HG02798 (cell line): ENCODE measurements around the gene MT1B.
"Not testable (repeated sequence)": the region's sequence is repeated elsewhere in the genome, so short reads cannot be mapped to it uniquely, and the experiment has no call there.

Experiments
- ATAC-seq: cut with Tn5 transposase; IDR thresholded peaks from one replicate; pipeline ENCODE4 v1.9.1; 2021; ENCODE audit warnings: mild to moderate bottlenecking; ENCODE audit not compliant: unreplicated experiment, poor library complexity

The MT1B gene

DNA sequence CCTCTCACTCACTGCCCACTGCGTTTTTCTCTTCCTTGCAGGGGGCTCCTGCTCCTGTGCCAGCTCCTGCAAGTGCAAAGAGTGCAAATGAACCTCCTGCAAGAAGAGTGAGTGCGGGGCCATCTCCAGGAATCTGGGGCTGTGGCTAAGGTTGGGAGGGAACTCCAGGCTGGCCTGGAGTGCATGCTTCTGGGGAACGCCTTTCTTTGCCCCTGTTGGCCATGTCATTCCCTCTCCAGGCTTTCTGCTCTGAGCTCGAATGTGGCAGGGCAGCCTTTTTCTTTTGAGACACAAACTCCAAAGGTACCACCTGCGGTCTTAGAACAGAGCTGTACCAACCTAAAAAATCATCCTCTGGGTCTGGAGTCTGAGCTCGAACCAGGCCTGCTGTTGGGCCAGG lies 33.5 kb upstream of the MT1B start:
- ATAC-seq, result no peak

DNA sequence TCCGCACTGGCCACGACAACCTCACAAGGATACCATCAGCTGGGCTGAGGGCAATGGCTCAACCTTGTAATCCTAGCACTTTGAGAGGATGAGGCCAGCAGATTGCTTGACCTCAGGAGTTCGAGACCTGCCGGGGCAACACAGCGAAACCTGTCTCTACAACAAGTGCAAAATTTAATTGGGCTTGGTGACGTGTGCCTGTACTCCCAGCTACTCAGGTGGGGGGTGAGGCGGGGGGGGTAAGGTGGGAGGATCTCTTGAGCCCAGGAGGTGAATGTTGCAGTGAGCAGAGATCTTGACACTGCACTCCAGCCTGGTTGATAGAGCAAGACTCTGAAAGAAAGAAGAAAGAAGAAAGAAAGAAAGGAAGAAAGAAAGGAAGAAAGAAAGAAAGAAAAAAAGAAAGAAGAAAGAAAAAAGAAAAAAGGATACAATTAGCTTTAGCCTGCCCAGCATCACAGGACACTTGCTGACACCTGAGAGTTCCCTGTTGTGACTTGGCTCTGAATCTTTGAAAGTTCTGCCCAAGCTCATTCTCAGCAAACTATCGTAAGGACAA lies 31.3 kb upstream of the MT1B start:
- ATAC-seq, result no peak

DNA sequence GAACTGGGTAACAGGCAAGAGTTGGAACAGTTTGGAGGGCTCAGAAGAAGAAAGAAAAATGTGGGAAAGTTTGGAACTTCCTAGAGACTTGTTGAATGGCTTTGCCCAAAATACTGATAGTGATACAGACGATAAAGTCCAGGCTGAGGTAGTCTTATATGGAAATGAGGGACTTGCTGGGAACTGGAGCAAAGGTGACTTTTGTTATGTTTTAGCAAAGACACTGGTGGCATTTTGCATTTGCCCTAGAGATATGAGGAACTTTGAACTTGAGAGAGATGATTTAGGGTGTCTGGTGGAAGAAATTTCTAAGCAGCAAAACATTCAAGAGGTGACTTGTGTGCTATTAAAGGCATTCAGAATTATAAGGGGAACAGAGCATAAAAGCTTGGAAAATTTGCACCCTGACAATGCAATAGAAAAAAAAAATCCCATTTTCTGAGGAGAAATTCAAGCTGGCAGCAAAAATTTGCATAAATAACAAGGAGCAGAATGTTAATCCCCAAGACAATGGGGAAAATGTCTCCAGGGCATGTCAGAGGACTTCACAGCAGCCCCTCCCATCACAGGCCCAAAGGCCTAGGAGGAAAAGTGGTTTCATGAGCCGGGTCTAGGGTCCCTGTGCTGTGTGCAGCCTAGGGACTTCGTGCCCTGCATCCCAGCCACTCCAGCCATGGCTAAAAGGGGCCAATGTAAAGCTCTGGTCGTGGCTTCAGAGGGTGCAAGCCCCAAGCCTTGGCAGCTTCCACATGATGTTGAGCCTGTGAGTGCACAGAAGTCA lies 29.8 kb upstream of the MT1B start:
- ATAC-seq, result not testable (repeated sequence)

DNA sequence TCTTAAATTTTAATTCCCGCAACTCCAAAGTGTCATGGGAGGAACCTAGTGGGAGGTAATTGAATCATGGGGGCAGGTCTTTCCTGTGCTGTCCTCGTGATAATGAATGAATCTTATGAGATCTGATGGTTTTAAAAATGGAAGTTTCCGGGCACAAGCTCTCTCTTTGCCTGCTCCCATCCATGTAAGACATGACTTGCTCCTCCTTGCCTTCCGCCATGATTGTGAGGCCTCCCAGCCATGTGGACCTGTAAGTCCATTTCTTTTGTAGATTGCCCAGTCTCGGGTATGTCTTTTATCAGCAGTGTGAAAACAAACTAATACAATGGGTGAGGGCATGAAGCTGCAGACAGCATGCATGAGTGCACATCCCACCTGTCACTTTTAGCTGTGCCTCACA lies 28.5 kb upstream of the MT1B start:
- not testable (repeated sequence) for ATAC-seq

DNA sequence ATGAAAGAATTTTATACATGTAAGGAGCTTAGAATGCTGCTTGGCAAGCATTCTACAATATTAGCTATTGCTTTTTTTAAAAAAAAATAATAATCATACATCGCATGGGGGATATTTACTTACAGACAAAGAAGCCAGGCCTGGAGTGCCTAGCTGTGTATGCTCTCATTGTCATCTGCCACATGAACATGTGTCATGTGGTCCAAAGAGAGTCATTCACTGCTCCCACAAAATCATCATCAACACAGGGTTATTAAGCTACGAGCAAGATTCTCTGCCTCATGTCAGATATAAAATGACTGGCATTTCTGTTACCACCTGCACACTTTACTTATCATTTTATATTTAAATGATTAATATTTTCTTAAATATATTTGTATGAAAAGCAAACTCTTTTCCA lies 28.0 kb upstream of the MT1B start:
- ATAC-seq, result no peak

DNA sequence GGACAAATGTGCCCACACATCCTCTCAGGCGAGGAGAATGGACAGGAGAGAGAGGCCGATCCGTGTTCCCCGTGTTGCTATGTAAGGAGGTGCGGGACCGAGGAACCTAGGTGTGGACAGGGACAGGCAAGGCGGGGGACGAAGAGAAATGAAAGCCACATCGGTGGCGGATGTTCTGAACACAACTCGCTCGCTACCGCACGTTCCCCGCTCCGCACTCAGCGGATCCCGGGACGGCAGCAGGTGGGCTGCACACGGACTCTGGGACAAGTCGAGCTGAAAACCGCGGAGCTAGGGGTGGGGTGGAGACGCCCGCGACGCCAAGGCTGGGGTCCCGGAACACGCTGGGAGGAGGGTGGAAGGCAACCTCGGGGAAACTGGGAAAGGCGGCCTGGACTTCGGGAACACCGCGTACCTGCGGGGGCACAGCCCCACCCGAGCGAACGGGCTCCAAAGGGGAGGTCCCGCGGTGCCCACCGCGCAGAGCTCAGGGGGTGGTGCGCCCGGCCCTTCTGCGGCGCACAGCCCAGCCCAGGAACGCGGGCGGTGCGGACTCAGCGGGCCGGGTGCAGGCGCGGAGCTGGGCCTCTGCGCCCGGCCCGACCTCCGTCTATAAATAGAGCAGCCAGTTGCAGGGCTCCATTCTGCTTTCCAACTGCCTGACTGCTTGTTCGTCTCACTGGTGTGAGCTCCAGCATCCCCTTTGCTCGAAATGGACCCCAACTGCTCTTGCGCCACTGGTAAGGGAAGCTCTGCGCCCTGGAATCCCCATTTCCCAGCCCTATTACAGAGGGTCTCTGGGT lies 26.3 kb upstream of the MT1B start, which contains the start of gene MT1E:
MT1E (plus strand) TSS at position 642 of the 803 bp plus-strand sequence; CDS start at position 713, 71 bp downstream.
- ATAC-seq, result peak; percentile 52

DNA sequence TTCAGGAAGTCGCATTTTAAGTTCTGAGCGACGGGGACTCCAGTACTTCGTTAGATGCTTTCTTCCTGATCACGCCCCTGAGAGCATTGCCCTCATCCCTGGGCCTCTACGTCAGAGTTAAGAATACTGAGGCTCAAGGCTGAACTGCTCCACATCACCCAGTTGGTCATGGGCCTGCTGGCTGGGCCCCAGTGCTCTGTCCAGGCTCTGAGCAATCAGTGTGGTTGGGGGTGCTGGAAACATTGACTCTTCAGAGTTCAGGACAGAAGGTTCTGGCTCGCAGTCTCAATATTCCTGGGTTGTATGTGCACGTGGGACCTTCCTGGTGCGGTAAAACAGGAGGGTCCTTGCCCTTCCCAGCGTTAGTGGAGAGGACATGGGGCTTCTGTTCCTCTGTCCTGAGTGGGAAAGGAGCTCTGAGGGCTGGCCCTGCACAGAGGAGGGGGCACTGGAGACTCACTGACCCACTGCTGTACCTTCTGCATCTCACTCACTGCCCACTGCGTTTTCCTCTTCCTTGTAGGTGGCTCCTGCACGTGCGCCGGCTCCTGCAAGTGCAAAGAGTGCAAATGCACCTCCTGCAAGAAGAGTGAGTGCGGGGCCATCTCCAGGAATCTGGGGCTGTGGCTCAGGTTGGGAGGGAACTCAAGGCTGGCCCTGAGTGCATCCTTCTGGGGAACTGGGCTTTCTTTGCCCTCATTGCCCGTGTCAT lies 25.6 kb upstream of the MT1B start:
- peak; percentile 12 for ATAC-seq

DNA sequence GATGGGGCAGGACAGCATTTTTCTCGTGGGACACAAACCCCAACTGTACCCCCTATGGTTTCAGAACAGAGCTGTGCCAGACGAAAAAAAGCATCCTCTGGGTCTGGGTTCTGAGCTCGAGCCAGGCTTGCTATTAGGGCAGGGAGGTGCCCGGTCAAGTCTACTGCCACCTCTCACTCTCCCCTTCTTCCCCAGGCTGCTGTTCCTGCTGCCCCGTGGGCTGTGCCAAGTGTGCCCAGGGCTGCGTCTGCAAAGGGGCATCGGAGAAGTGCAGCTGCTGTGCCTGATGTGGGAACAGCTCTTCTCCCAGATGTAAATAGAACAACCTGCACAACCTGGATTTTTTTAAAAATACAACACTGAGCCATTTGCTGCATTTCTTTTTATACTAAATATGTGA lies 25.0 kb upstream of the MT1B start:
- no peak for ATAC-seq

DNA sequence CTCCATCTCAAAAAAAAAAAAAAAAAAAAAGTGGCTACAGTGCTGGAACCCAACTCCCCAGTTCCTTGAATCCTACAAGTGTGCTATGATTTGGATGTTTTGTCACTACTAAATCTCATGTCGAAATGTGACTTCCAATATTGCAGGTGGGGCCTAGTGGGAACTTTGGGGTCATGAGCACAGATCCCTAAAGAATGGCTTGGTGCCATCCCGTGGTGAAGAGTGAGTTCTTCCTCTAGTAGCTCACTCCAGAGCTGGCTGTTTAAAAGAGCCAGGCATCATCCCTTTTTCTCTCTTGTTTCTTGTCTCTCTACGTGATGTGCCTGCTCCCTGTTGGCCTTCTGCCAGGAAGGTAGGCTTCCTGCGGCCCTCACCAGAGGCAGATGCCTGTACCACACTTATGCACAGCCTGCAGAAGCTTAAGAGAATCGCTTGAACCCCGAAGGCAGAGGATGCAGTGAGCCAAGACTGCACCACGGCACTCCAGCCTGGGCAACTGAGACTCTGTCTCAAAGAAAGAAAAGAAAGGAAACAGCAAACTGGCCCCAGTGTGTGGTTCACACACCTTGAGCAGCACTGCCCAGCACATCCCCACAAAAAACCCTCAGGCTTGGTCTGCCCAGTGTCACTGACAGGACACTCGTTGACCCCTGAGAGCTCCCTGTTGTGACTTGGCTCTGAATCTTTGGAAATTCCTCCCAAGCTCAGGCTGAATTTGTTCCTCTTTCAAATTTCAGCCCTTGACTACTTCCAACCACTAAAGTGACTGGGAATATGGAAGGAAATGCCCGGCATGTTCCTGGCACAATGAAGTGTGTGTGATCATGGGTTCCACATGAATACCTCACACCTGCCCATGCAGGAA lies 23.0 kb upstream of the MT1B start:
- no peak for ATAC-seq

DNA sequence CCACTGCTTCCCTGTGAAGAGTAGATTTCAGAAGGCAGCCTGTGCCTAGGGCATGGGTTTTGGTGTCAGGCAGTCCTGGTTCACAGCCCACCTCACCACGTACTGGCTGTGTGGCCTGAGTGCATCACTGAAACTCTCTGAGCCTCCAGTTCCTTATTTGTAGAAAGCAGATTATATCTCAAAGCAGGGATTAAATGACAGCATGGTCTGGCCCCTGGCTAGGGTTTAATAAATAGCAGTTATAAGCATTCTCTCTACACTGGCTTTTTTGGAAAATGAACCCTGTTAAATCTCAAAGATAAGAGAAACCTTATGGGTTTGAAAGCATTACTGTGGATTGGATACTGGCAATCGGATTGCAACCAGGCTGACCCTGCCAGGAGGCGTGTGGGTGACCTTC lies 22.2 kb upstream of the MT1B start:
- ATAC-seq, result no peak

DNA sequence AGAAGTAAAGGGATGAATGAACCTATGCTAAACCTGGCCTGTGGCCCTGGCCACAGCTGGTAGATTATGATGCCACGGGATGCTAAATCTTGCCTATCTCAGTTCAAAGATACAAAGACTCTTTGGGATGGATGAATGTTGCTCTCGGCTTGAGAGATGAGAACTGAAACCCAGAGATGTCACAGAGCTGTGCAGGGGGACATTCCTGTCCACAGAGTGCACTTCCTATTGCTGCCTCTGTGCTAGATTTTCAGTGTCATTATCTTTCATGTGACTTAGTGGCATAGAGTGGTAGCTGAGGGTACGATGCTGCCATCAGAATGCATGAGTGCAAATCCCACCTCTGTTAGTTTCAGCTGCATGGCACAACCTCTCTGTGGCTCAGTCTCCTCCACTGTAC lies 21.6 kb upstream of the MT1B start:
- peak; percentile 66 for ATAC-seq

DNA sequence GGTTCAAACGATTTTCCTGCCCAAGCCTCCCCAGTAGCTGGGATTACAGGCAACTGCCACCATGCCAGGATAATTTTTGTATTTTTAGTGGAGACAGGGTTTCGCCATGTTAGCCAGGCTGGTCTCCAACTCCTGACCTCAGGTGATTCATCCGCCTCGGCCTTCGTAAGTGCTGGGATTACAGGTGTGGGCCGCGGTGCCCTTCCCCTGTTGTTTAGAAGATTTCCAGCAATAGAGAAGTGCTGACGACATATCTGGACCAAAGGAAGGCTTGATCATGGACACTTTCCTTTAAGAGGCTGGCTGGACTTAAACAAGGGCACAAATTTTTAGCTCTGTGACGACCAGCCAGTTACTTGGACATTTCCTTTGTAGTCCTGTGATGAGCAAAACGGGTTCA lies 20.5 kb upstream of the MT1B start:
- no peak for ATAC-seq

DNA sequence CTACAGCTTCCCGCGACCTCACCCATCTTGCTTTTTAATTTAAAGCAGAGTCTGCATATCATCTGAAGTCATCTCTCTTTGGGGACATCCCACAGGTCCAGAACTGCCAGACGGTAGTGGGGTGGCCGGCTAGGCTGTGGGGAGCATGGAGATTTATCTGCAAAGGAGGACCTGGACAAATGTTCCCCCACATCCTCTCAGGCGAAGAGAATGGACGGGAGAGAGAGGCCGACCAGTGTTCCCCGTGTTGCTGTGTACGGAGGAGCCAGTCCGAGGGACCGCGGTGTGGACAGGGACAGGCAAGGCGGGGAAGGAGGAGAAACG lies 19.9 kb upstream of the MT1B start:
- no peak for ATAC-seq

DNA sequence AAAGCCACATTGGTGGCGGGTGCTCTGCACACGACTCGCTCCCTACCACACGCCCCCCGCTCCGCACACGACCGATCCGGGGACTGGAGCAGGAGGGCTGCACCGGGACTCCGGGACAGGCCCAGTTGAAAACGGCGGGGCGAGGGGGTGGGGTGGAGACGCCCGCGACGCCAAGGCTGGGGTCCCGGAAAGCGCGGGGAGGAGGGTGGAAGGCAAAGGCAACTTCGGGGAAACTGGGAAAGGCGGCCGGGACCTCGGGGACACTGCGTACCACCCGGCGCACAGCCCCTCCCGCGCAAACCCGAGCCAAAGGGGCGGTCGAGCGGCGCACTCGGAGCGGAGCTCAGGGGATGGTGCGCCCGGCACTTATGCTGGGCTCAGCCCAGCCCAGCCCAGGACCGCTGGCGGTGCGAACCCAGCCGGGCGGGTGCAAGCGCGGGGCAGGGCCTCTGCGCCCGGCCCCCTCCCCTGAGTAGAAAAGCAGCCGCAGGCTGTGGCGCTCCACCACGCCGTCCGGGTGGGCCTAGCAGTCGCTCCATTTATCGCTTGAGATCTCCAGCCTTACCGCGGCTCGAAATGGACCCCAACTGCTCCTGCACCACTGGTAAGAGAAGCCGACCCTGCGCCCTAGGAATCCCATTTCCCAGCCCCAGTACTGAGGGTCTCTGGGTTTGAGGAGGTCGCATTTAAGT lies 19.4 kb upstream of the MT1B start, which contains the start of gene MT1M:
MT1M (plus strand) TSS at position 504 of the 692 bp plus-strand sequence; CDS start at position 577, 73 bp downstream.
- no peak for ATAC-seq

DNA sequence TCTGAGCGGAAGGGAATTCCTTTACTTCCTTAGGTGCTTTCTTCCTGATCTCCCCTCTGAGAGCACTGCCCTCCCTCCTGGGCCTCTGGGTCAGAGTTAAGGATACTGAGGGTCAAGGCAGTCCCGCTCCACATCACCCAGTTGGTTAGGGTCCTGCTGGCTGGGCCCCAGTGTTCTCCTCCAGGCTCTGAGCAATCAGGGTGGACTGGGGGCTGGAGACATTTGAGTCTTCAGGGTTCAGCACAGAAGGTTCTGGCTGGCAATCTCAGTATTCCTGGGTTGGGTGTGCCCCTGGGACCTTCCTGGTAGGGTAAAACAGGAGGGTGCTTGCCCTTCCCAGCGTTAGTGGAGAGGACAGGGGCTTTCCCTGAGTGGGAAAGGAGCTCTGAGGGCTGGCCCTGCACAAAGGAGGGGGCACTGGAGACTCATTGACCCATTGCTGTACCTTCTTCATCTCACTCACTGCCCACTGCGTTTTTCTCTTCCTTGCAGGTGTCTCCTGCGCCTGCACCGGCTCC lies 18.8 kb upstream of the MT1B start:
- no peak for ATAC-seq

DNA sequence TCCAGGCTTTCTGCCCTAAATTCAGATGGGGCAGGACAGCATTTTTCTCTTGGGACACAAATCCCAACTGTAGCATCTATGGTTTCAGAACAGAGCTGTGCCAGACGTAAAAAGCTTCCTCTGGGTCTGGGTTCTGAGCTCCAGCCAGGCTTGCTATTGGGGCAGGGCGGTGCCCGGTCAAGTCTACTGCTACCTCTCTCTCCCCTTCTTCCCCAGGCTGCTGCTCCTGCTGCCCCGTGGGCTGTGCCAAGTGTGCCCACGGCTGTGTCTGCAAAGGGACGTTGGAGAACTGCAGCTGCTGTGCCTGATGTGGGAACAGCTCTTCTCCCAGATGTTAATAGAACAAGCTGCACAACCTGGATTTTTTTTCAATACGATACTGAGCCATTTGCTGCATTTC lies 18.2 kb upstream of the MT1B start:
- no peak for ATAC-seq

DNA sequence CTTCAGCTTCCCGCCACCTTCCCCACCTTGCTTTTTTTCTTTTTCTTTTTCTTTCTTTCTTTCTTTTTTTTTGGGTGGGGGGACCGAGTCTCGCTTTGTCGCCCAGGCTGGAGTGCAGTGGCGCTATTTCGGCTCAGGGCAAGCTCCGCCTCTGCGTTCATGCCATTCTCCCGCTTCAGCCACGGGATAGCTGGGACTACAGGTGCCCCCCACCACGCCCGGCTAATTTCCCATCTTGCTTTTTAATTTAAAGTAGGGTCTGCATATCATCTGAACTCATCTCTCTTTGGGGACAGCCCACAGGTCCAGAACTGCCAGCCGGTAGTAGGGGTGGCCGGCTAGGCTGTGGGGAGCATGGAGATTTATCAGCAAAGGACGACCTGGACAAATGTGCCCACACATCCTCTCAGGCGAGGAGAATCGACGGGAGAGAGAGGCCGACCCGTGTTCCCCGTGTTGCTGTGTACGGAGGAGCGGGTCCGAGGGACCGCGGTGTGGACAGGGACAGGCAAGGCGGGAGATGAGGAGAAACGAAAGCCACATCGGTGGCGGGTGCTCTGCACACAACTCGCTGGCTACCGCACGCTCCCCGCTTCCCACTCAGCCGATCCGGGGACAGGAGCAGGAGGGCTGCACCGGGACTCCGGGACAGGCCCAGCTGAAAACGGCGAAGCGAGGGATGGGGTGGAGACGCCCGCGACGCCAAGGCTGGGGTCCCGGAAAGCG lies 16.8 kb upstream of the MT1B start:
- ATAC-seq, result no peak

DNA sequence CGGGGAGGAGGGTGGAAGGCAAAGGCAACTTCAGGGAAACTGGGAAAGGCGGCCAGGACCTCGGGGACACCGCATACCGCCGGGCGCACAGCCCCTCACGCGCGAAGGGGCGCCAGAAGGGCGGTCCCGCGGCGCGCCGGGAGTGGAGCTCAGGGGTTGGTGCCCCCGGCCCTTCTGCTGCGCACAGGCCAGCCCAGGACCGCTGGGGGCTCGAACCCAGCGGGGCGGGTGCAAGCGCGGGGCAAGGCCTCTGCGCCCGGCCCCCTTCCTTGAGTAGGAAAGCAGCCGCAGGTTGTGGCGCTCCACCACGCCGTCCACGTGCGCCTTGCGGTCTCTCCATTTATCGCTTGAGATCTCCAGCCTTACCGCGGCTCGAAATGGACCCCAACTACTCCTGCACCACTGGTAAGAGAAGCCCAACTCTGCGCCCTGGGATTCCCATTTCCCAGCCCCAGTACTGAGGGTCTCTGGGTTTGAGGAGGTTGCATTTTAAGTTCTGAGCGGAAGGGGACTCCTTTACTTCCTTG lies 16.2 kb upstream of the MT1B start:
- ATAC-seq, result no peak
